NOMO-1 (cell line): ENCODE data around the gene MLKL.
A peak's percentile ranks its signal among the peaks of the same experiment; 100 is the strongest.
"Not testable (repeated sequence)": the region's sequence is repeated elsewhere in the genome, so short reads cannot be mapped to it uniquely, and the experiment has no call there.

Source experiments
- DNase-seq, 2 experiments: peaks; one replicate each; lab custom pipeline; 2025; ENCODE audit not compliant: unreplicated experiment in 2 of 2; lab: John Stamatoyannopoulos, UW

Gene MLKL

DNA sequence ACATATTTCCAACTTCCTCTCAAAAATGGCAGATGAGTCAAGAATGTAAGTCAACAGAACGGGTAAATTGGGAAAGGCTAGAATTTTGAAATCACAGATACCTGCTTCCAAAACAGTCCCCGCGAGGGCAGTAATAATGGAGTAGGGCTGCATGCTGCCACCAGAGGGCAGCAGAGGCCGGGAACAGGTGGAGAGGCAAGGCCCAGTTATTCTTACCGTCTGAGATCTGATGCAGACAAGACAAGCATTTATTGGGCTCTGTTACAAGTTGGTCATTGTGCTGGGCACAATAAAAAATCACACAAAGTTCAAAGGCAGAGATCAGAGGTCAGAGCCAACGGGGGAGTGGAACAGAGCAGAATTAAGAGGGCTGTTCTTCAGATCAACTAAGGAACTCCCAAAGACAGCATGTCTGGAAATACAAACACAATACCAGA, 8.8 kb upstream of the MLKL start:
- DNase-seq: peak; percentile 82 to 84

DNA sequence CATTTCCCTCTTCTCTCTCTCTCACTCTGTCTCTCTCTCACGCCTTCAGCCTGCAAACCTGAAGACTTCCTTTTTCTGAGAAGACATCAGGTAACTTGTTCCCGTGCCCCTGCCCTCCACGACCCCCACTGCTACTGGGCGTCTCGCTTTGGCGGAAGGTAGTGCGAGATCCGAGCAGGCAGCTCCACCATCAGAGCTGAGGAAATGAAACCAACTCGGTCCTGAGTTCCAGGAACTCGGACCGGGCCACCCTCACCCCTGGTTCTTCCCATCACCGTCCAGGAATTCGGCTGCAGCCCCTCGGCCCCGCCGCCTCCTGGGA, 585 bp downstream of the MLKL start:
- peak; percentile 9 to 28 for DNase-seq

DNA sequence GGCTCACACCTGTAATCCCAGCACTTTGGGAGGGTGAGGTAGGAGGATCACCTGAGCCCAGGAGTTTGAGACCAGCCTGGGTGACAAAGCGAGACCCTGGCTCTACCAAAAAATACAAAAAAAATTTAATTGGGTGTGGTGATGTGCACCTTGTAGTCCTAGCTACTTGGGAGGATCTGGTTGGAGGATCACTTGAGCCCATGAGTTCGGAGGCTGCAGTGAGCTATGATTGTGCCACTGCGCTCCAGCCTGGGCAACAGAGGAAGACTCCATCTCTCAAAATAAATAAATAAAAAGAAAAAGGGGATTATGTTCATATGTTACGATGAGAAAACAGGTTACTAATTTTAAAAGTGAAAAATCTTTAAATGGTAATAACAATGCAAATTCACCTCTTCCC, 996 bp downstream of the MLKL start:
- DNase-seq: no peak

- DNase-seq: peak; percentile 66 to 75
Measured at GRCh38 chr16:74698222-74698621, 2.4 kb downstream of the MLKL start.

- DNase-seq: peak; percentile 62 to 72
Measured at GRCh38 chr16:74695450-74696422, 4.9 kb downstream of the MLKL start.

DNA sequence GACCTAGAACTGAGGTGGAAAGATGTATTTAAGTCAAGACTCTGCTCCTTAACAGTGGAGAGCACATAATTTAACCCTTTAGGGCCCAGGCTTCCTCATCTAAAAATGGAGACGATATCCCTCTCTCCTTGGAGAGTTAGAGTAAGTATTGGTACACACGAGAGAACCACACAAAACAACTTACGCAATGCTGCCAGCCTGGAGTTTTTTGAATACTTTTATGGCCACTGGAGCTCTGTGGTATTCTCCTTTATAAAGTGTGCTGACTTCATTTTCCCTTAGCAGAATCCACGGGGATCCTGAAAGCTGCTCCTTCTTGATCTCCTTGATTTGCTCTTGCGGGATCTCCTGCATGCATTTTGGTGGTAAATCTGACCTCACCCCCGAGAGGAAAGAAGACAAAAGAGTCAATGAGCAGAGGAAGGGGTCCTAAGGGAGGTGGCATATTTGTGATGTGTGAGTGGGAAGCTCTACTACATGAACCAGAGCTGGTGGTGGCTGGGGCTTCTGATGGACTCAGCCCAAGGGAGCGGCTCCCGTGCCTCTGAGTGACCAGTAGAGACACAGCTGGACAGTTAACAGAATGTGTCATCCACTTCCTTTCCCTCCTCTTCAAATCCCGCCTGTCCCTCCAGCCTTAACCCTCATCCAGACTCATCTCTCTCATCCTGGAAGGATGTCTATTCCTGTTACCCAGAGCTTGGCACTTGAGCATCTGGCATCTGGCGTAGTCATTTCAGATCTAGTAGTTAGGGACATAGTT, 9.4 kb downstream of the MLKL start:
- DNase-seq: no peak

GRCh38 chr16:74682556-74682955, 18.1 kb downstream of the MLKL start:
- DNase-seq: no peak

DNA sequence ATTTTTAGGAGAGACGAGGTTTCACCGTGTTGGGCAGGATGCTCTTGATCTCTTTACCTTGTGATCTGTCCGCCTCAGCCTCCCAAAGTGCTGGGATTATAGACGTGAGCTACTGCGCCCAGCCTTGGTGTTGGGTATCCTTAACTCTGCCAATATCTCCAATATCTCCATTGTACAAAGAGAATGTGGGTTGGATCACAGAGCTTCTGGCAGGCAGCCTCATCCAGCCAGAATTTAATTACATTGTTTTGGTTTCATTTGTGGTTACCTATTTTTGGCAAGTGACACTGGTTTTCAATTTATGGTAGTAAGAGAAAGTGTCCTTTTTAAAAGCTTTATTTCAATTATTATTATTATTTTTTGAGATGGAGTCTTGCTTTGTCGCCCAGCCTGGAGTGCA, 20.0 kb downstream of the MLKL start:
- no peak for DNase-seq

GRCh38 chr16:74679983-74680382, 20.7 kb downstream of the MLKL start:
- no peak for DNase-seq

GRCh38 chr16:74677868-74678267, 22.8 kb downstream of the MLKL start:
- no peak for DNase-seq

DNA sequence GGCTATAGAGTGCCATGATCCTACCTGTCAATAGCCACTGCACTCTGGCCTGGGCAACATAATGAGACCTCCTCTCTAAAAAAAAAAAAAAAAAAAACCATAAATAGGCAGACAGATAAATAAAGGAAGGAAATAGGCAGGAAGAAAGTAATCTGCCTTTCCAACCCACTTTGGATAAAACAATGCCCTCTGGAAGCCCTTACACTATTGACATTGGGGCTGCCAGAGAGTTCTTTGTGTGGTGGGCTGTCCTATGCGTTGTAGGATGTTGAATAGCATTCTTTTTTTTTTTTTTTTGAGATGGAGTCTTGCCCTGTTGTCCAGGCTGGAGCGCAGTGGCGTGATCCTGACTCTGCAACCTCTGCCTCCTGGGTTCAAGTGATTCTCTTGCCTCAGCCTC, 26.8 kb downstream of the MLKL start:
- DNase-seq: no peak

DNA sequence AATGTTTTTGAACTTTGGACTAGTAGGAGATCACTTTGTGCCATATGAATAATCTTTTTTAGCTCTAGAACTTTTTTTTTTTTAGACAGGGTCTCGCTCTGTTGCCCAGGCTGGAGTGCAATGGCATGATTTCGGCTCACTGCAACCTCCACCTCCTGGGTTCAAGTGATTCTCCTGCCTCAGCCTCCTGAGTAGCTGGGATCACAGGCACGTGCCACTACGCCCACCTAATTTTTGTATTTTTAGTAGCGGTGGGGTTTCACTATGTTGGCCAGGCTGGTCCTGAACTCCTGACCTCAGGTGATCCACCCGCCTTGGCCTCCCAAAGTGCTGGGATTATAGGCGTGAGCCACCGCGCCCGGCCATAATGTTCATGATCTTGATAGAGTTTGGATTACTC, 31.8 kb downstream of the MLKL start:
- not testable (repeated sequence) for DNase-seq

DNA sequence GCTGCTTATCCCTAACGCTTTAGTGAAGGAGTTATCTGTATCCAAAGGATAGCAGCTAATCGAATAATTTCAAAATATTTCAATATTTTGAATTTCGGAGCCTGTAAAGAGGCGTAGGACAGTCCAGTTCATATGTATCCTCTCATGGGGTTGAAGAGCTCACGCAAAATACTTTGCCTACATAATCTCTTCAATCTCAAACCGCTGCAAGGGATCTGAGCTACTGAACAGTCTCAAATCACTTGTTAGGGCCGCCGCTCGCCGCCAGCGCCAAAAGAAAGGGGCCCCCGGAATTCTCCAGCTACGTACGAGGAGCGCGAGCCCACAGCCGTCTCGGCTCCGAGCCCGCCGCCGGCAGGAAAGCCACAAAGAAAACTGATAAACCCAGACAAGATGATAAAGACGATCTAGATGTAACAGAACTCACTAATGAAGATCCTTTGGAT, 33.4 kb downstream of the MLKL start:
- peak; percentile 38 to 41 for DNase-seq

- DNase-seq: peak; percentile 98
Measured at GRCh38 chr16:74666425-74667254, 34.0 kb downstream of the MLKL start, which contains the start of gene RFWD3. Gene RFWD3 (minus strand): TSS chr16:74666877. CDS start chr16:74661449, 5,428 bp downstream.

DNA sequence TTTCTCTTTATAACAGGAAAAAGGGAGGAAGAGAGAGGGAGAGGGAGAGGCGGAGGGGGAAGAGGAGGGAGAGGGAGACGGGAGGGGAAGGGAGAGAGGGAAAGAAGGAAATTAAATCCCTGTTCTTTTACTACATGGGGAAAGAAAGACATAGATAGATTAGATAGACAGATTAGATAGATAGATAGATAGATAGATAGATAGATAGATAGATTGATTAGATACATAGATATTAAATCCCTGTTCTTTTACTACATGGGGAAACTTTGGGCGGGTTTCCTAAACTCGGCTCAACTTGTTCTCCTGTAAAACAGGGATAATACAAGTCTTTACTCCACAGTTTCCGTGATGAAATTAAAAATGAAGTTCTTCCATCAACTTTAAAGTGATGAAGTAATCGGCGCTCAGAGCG, 34.6 kb downstream of the MLKL start:
- no peak for DNase-seq

DNA sequence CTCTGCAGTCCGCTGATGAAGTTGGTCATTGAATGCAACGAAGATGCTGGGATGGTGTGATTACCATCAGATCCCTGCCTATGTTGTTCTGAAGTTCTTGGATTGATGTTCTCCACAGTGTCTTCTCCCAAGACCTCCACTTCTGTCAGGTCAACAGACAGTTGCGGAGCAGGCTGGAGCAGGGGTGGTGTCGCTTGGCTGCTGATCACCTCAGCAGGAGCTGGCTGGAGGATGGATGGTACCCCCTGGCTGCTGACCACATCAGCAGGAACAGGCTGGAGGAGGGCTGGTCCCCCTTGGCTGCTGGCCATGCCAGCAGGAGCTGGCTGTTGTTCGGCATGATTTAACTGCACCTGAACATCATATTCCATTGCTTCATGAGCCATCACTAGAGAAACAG, 39.6 kb downstream of the MLKL start:
- no peak for DNase-seq

GRCh38 chr16:74660383-74660782, 40.3 kb downstream of the MLKL start:
- no peak for DNase-seq

DNA sequence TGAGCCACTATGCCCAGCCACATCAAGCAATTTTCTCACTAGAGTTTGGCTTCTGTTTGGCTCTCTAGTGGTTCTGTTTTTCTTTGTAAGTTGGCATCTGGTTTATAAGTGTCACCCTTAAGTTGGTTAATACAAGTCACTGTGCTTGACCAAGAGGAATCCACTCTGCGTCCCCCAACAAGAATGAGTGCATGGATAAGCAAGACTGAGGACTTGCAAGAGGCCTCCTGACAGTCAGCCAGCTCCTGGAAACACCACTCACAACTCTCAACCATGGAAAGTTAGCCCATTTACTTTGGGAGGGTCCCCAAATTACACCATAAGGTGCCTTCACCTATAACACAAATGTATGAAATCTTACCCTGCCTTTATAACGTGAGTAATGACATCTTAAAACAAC, 41.6 kb downstream of the MLKL start:
- no peak for DNase-seq

- DNase-seq: no peak
Measured at GRCh38 chr16:74657870-74658642, 42.6 kb downstream of the MLKL start.

DNA sequence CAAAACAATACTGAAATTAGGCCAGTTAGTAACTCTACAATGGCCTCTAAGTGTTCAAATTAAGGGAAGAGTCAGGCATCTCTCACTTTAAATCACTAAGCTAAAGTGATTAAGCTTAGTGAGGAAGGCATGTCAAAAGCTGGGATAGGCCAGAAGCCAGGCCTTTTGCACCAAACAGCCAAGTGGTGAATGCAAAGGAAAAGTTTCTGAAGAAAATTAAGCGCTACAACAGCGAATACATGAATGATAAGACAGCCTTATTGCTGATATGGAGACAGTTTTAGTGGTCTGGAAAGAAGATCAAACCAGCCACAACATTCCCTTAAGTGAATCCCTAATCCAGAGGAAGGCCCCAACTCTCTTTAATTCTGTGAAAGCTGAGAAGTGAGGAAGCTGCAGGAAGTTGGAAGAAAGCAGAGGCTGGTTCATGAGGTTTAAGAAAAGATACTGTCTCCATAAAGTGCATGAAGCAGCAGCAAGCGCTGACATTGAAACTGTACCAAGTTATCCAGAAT, 46.1 kb downstream of the MLKL start:
- no peak for DNase-seq
